Ectodermal cell (in vitro differentiated cells): Measurements from ENCODE around the gene SCD.
A peak's percentile ranks its signal among the peaks of the same experiment; 100 is the strongest.

Experiments used
- H3K27ac ChIP-seq: 2 replicates; pipeline ENCODE4 v1.7.0; 2013; ENCODE audit warnings: mild to moderate bottlenecking, low read depth, low read length; ENCODE audit not compliant: insufficient read depth, poor library complexity, severe bottlenecking
- H3K27me3 ChIP-seq: 2 replicates; pipeline ENCODE4 v1.7.0; 2013; ENCODE audit warnings: mild to moderate bottlenecking, low read length; ENCODE audit not compliant: insufficient read depth, control insufficient read depth, poor library complexity, severe bottlenecking
- H3K36me3 ChIP-seq: one replicate; pipeline ENCODE4 v1.7.0; 2013; ENCODE audit warnings: low read length; ENCODE audit not compliant: control insufficient read depth, insufficient read depth
- H3K4me1 ChIP-seq: one replicate; pipeline ENCODE4 v1.7.0; 2013; ENCODE audit warnings: low read length; ENCODE audit not compliant: control insufficient read depth, insufficient read depth
- H3K4me3 ChIP-seq: 2 replicates; pipeline ENCODE4 v1.7.0; 2013; ENCODE audit warnings: low read depth, low read length, control low read depth; ENCODE audit not compliant: insufficient read depth
- H3K9me3 ChIP-seq: 2 replicates; pipeline ENCODE4 v1.7.0; 2013; ENCODE audit warnings: mild to moderate bottlenecking, low read length, moderate library complexity; ENCODE audit not compliant: control insufficient read depth
- WGBS, 2 experiments: methylation state at CpG; one replicate each; pipeline ENCODE4 v1.1.7; 2013; ENCODE audit warnings: missing lambda C conversion rate in 2 of 2; 5-methylcytosine and 5-hydroxymethylcytosine counted together

The SCD gene

GRCh38 chr10:100339236-100339635 is 7.8 kb upstream of the SCD start:
- 72 to 75% methylated on average over 5 of the region's 5 CpGs for WGBS, 2 experiments
- Histone ChIP-seq H3K4me1 (peaks cover 6% of the 10 kb centered on the region), H3K27ac (no peak overlapping the region), H3K9me3 (no peaks in the 10 kb centered on the region), H3K4me3 (no peak overlapping the region), H3K36me3 (no peaks in the 10 kb centered on the region), H3K27me3 (no peaks in the 10 kb centered on the region)

GRCh38 chr10:100340948-100341847 is 5.8 kb upstream of the SCD start:
- Histone ChIP-seq H3K4me3 (no peak overlapping the region), H3K27me3 (no peaks in the 10 kb centered on the region), H3K9me3 (no peaks in the 10 kb centered on the region), H3K4me1 (peaks cover 6% of the 10 kb centered on the region), H3K36me3 (no peaks in the 10 kb centered on the region), H3K27ac (no peak overlapping the region)
- WGBS, 2 experiments: 66 to 68% methylated on average over 12 of the region's 12 CpGs

DNA sequence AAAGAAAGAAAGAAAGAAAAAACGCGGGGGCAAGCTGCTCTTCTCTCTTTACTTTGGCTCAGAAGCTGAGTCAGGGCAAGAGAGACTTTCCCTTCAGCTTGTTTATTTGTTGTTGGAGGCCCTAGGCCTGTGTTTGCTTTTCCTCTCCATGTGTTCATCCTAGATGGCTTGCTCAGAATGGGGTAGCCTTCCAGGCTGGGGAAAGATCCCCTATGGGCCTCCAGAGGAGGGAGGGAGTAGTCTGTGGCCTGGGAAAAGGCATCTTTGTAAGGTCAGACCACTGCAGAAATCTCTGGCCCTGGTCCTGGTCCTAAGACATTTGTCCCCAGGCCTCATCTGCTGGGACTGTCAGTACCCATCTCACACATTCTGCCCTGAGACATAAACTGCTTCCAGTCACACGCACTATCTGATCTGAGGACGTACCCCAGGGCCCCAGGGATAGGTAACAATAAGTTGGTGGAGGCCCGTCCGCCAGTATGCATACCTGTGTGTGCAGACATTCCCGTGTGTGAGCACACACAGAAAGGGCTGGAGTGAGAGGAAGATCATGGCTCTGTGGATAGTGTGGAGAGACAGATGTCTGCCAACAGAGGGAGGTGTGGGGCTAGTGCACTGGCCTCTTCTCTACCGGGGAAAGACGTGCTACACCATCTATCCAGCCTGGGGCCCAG is 4.9 kb upstream of the SCD start:
- Histone ChIP-seq H3K27ac (no peak overlapping the region), H3K27me3 (no peaks in the 10 kb centered on the region), H3K4me1 (peaks cover 6% of the 10 kb centered on the region), H3K4me3 (no peak overlapping the region), H3K36me3 (no peaks in the 10 kb centered on the region), H3K9me3 (no peaks in the 10 kb centered on the region)
- WGBS, 2 experiments: 64 to 67% methylated on average over 9 of the region's 9 CpGs

DNA sequence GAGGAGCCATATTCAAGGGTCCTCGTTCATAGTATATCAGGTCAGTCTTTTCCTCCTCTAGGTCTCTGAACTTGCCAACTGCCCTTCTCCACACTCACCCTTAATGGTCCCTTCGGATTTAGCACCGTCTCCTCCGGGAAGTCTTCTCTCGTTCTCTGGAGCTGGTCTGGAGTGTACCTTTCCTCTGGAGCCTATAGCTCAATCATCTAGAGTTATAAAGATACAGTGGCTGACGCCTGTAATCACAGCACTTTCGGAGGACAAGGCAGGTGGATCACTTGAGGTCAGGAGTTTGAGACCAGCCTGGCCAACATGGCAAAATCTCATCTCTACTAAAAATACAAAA is 4.4 kb upstream of the SCD start:
- 87 to 88% methylated on average over 7 of the region's 7 CpGs for WGBS, 2 experiments
- H3K4me1 ChIP-seq: peaks cover 6% of the 10 kb centered on the region
- no peaks in the 10 kb centered on the region for H3K36me3 ChIP-seq
- H3K27me3 ChIP-seq: no peaks in the 10 kb centered on the region
- H3K9me3 ChIP-seq: no peaks in the 10 kb centered on the region
- no peak overlapping the region for H3K27ac ChIP-seq
- H3K4me3 ChIP-seq: no peak overlapping the region

- Histone ChIP-seq H3K27ac (no peak overlapping the region), H3K9me3 (no peaks in the 10 kb centered on the region), H3K27me3 (no peaks in the 10 kb centered on the region), H3K36me3 (no peaks in the 10 kb centered on the region), H3K4me1 (peaks cover 21% of the 10 kb centered on the region), H3K4me3 (no peak overlapping the region)
- 91 to 95% methylated on average over 3 of the region's 3 CpGs for WGBS, 2 experiments
Measured at GRCh38 chr10:100344241-100344788, 2.7 kb upstream of the SCD start.

GRCh38 chr10:100345570-100346330 is 1.3 kb upstream of the SCD start:
- Histone ChIP-seq H3K36me3 (peaks cover 8% of the 10 kb centered on the region), H3K4me3 (peak overlapping the region; percentile 96), H3K27ac (no peak overlapping the region), H3K4me1 (peaks cover 35% of the 10 kb centered on the region), H3K27me3 (no peaks in the 10 kb centered on the region), H3K9me3 (no peaks in the 10 kb centered on the region)
- WGBS, 2 experiments: 48% methylated on average over 9 of the region's 9 CpGs

GRCh38 chr10:100346351-100346764 is 675 bp upstream of the SCD start:
- Histone ChIP-seq H3K27ac (peak overlapping the region; percentile 95), H3K9me3 (no peaks in the 10 kb centered on the region), H3K4me3 (peak overlapping the region; percentile 96), H3K4me1 (peaks cover 33% of the 10 kb centered on the region), H3K36me3 (peaks cover 10% of the 10 kb centered on the region), H3K27me3 (no peaks in the 10 kb centered on the region)
- WGBS, 2 experiments: 1% methylated on average over 36 of the region's 36 CpGs

DNA sequence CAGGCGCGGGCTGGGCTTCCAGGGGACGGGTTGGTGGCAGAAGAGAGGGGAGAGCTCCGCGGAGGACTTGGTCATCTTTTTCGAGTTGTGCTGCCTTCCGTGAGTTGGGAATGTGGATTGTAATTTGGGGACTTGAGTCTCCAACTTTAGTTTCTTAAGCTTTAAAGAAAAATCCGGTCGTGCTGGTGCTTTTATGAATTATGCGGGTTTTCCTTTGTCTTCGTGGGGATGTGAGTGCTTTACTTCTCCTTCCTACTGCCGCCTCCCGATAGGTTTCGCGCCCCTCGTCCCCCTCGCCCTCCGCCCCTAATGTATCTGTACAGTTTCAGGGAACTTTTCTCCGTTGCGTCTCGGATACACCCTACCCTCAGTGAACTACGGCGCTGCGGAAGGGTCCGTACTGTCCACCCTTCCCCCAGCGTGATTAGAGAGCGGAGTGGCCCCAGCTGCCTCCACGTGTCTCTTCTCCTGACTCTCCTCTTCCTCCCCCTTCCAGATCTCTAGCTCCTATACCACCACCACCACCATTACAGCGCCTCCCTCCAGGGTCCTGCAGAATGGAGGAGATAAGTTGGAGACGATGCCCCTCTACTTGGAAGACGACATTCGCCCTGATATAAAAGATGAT is 649 bp downstream of the SCD start:
- Histone ChIP-seq H3K27me3 (no peaks in the 10 kb centered on the region), H3K9me3 (no peaks in the 10 kb centered on the region), H3K27ac (no peak overlapping the region), H3K4me1 (peaks cover 33% of the 10 kb centered on the region), H3K4me3 (peak overlapping the region; percentile 96), H3K36me3 (peaks cover 20% of the 10 kb centered on the region)
- WGBS, 2 experiments: 0% methylated on average over 32 of the region's 32 CpGs

DNA sequence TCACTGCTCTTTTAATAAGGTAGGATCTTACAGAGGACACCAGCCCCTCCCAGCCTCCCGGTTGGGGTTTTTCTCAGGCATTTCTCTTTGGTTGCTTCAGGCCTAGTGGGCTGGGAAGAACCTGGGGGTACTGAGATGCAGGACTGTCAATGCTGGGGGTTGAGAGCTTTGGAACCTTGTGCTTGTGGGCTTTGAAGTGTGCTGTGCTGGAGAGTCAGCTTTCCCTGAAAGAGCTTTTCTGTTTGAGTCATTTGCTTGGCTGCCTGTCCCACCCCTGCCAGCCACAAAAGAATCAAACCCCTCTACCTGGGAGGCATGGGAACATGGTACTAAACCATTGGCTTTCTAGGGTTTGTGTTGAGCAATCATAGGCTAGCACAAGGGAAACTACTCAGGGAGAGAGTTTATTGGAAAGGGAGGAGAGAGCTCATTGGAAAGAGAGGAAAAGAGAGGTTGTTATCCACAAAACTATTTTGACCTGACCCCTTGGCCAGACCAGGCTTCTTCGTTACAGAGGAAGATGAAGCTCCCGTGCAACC is 1.4 kb downstream of the SCD start:
- Histone ChIP-seq H3K4me3 (peak overlapping the region; percentile 96), H3K4me1 (peaks cover 33% of the 10 kb centered on the region), H3K9me3 (no peaks in the 10 kb centered on the region), H3K36me3 (peaks cover 25% of the 10 kb centered on the region), H3K27me3 (no peaks in the 10 kb centered on the region), H3K27ac (no peak overlapping the region)
- 39 to 54% methylated on average over 3 of the region's 3 CpGs for WGBS, 2 experiments
